PC-3 (cell line): ENCODE results near the gene CHRNA4.

ENCODE experiments used
- CTCF ChIP-seq: fragments of 300-600 bp; sonication (generic); conservative IDR thresholded peaks from 2 replicates; pipeline ENCODE4 v1.5.1; 2017; ENCODE audit warnings: antibody characterized with exemption, low read depth, mild to moderate bottlenecking, low read length
- EZH2 ChIP-seq: fragments of 300-600 bp; sonication (generic); IDR thresholded peaks from one replicate; pipeline ENCODE4 v1.6.1; 2017; ENCODE audit warnings: antibody characterized with exemption, mild to moderate bottlenecking, low read length; ENCODE audit not compliant: unreplicated experiment
- EZH2phosphoT487 ChIP-seq: fragments of 300-600 bp; sonication (generic); IDR thresholded peaks from 2 replicates; pipeline ENCODE4 v1.6.1; 2018; ENCODE audit warnings: mild to moderate bottlenecking, antibody characterized with exemption, low read length, borderline replicate concordance

GRCh38 chr20:63409834-63410435 is 48.8 kb upstream of the CHRNA4 start:
- TF ChIP-seq EZH2: no peak
- TF ChIP-seq CTCF: no peak
- TF ChIP-seq EZH2phosphoT487: no peak
